Measurements from ENCODE around the gene WNK2.

The WNK2 gene

DNA sequence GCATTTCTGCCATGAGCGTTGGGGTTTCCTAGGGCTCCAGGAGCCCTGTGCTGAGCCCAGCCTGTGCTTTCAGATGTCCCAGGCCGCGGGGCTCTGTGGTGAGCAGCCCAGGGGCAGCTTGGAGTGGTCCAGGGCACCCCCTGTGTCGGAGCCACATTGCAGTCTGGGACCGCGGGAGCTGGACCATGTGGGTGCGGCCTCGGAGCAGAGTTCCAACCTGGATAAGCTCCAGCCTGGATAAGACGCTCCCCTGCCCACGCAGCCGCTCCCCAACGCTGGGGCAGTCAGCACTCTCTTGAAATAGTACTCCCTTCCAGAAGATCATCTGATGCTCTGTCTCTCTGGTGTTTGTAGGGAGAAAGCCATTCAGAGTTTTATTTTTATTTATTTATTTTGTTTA lies 111.1 kb downstream of the WNK2 start:
- H3K9me3 ChIP-seq (ENCODE audit: control insufficient read depth, insufficient read depth, low read depth, low read length): no peaks in the 10 kb centered on the region
- CTCF ChIA-PET: interaction anchor here (0.6 to 0.9 kb wide), 2 partner anchors 10 to 528 kb away, joined by 3 to 4 read pairs; no protein-coding TSS in a partner anchor
- POLR2A ChIA-PET: no interaction called here
- TF ChIP-seq ZNF596 (tag by site-specific recombination; IDR thresholded peaks at IDR 0.05) (no peak), EGR2 (tag by site-specific recombination; IDR thresholded peaks at IDR 0.05; ENCODE audit: low read depth) (0 out of 2 replicates have a peak, but pooled peaks have one; percentile 21), ZFHX2 (tag by site-specific recombination; conservative IDR thresholded peaks at IDR 0.05) (no peak)
- TF ChIP-seq, protein P1, sequence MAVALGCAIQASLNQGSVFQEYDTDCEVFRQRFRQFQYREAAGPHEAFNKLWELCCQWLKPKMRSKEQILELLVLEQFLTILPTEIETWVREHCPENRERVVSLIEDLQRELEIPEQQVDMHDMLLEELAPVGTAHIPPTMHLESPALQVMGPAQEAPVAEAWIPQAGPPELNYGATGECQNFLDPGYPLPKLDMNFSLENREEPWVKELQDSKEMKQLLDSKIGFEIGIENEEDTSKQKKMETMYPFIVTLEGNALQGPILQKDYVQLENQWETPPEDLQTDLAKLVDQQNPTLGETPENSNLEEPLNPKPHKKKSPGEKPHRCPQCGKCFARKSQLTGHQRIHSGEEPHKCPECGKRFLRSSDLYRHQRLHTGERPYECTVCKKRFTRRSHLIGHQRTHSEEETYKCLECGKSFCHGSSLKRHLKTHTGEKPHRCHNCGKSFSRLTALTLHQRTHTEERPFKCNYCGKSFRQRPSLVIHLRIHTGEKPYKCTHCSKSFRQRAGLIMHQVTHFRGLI (tag by site-specific recombination; IDR thresholded peaks at IDR 0.05): peak; percentile 92
- H3K27ac ChIP-seq (ENCODE audit: extremely low read depth, low read depth, low read length): no peak overlapping the region
- H3K4me1 ChIP-seq (ENCODE audit: control insufficient read depth, insufficient read depth, low read length): no peaks in the 10 kb centered on the region
- no peak overlapping the region for H3K4me3 ChIP-seq (ENCODE audit: low read depth, low read length)
- H3K36me3 ChIP-seq (ENCODE audit: control insufficient read depth in 2 of 2, insufficient read depth in 1 of 2, low read length in 2 of 2): peaks cover 0 to 7% of the 10 kb centered on the region in 2 experiments; a peak in 1 of 3 replicates

DNA sequence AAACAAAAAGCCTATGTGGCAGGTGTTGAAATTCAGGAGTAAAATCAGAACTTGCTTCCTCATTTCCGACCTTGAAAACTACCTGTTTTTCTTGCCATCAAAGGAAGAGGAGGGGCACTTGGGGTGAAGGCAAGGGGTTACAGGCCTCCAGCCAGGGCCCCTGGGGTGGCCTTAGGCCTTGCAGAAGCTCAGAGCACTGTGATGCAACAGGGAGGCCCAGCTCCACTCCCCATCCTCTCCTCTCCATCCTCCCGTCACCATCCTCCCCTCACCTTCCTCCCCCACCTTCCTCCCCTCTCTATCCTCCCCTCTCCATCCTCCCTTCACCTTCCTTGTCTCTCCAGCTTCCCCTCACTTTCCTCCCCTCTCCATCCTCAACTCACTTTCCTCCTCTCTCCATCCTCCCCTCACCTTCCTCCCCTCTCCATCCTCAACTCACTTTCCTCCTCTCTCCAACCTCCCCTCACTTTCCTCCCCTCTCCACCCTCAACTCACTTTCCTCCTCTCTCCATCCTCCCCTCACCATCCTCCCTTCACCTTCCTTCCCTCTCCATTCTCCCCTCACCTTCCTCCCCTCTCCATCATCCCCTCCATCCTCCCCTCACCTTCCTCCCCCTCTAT lies 111.6 kb downstream of the WNK2 start:
- Histone ChIP-seq H3K4me3 (ENCODE audit: low read depth, low read length) (no peak overlapping the region), H3K4me1 (ENCODE audit: control insufficient read depth, insufficient read depth, low read length) (no peaks in the 10 kb centered on the region), H3K9me3 (ENCODE audit: control insufficient read depth, insufficient read depth, low read depth, low read length) (no peaks in the 10 kb centered on the region), H3K36me3 (ENCODE audit: control insufficient read depth in 2 of 2, insufficient read depth in 1 of 2, low read length in 2 of 2) (peaks cover 0 to 7% of the 10 kb centered on the region in 2 experiments; a peak in 1 of 3 replicates), H3K27ac (ENCODE audit: extremely low read depth, low read depth, low read length) (no peak overlapping the region)
- TF ChIP-seq SETDB1 (IDR thresholded peaks at IDR 0.05; ENCODE audit: insufficient read length, low read length) (no peak), ZNF10 (tag by site-specific recombination; IDR thresholded peaks at IDR 0.05) (no peak), WT1 (tag by site-specific recombination; IDR thresholded peaks at IDR 0.05) (peak; percentile 52), PRDM1 (tag by site-specific recombination; IDR thresholded peaks at IDR 0.05) (peak; percentile 67; the same call in 1 of the 2 replicates), EGR2 (tag by site-specific recombination; IDR thresholded peaks at IDR 0.05; ENCODE audit: low read depth) (no peak)
- ChIA-PET POLR2A (no interaction called here), CTCF (interaction anchor here (0.6 kb wide), 1 partner anchor 528 kb away, joined by 4 read pairs; no protein-coding TSS in a partner anchor)

DNA sequence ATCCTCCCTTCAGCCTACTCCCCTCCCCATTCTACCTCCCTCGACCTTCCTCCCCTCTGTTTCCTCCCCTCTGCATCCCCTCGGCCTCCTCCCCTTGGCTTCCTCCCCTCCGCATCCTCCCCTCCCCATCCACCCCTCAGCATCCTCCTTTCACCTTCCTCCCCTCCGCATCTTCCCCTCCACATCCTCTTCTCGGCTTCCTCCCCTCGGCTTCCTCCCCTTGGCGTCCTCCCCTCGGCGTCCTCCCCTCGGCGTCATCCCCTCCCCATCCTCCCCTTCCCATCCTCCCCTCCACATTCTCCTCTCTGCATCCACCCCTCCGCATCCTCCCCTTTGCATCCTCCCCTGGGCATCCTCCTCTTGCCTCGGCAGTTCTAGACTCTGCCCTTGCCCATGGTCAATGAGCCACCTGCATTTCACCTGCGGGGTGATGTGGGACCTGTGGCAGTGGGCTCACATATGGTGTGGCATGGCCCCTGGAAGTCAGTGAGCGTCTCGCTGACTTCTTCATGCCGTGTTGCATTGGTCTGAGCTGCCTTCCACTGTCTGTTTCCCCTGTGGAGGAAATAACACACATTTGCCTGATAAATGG lies 113.0 kb downstream of the WNK2 start:
- no peak for TF ChIP-seq YY2 (tag by site-specific recombination; IDR thresholded peaks at IDR 0.05)
- peak; percentile 79 for TF ChIP-seq WT1 (tag by site-specific recombination; IDR thresholded peaks at IDR 0.05)
- no peak for TF ChIP-seq ZNF239 (tag by site-specific recombination; IDR thresholded peaks at IDR 0.05)
- POLR2A ChIA-PET: no interaction called here
- no peaks in the 10 kb centered on the region for H3K4me1 ChIP-seq (ENCODE audit: control insufficient read depth, insufficient read depth, low read length)
- CTCF ChIA-PET: interaction anchor here (0.7 kb wide), 1 partner anchor 269 kb away, joined by 3 read pairs; no protein-coding TSS in a partner anchor
- no peak overlapping the region for H3K4me3 ChIP-seq (ENCODE audit: low read depth, low read length)
- no peak overlapping the region for H3K27ac ChIP-seq (ENCODE audit: extremely low read depth, low read depth, low read length)
- H3K9me3 ChIP-seq (ENCODE audit: control insufficient read depth, insufficient read depth, low read depth, low read length): no peaks in the 10 kb centered on the region
- H3K36me3 ChIP-seq (ENCODE audit: control insufficient read depth in 2 of 2, insufficient read depth in 1 of 2, low read length in 2 of 2): peaks cover 0 to 7% of the 10 kb centered on the region in 2 experiments; a peak in 1 of 3 replicates

DNA sequence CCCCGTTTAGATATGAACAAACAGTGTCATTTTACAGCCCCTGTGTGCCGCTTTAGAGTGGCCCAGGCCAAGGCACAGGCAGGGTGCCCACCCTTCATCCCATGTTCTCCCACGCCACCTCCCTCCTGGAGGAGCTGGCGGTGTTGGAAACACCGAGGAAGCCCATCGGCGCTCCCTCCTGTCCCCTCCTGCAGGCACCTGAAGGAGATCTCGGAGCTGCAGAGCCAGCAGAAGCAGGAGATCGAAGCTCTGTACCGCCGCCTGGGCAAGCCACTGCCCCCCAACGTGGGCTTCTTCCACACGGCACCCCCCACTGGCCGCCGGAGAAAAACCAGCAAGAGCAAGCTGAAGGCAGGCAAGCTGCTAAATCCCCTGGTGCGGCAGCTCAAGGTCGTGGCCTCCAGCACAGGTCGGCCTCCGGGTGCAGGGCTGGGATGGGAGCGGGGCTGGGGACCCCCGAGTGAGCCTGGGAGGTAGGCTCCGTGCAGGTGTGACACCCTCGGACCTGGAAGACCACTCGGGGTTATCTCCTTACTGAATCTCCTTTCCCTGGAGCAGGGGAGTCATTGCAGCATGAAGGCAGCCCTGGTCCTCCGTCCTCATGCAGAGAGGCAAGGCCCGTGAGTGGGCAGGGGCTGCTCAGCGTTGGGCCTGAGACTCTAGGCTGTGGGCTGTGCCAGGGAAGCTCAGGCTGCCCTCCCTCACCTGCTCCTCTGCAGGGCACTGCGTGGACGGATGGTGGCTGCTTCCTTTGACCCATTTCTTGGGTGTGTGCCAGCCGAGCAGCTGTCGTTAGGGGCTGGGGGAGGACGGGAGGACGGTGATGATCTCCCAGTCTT lies 113.9 kb downstream of the WNK2 start:
- Histone ChIP-seq H3K27ac (ENCODE audit: extremely low read depth, low read depth, low read length) (no peak overlapping the region), H3K36me3 (ENCODE audit: control insufficient read depth in 2 of 2, insufficient read depth in 1 of 2, low read length in 2 of 2) (peaks cover 0 to 3% of the 10 kb centered on the region in 2 experiments; a peak in 1 of 3 replicates), H3K9me3 (ENCODE audit: control insufficient read depth, insufficient read depth, low read depth, low read length) (no peaks in the 10 kb centered on the region), H3K4me1 (ENCODE audit: control insufficient read depth, insufficient read depth, low read length) (no peaks in the 10 kb centered on the region), H3K4me3 (ENCODE audit: low read depth, low read length) (no peak overlapping the region)
- ChIA-PET POLR2A (no interaction called here), CTCF (interaction anchor here (0.7 to 1.0 kb wide), 4 partner anchors 15 to 268 kb away, joined by 3 to 4 read pairs (median 4); no protein-coding TSS in a partner anchor)
- no peak for TF ChIP-seq GLIS1 (tag by site-specific recombination; IDR thresholded peaks at IDR 0.05)
- no peak for TF ChIP-seq ZNF626 (tag by site-specific recombination; IDR thresholded peaks at IDR 0.05)
- no peak for TF ChIP-seq BCL11B (tag by site-specific recombination; IDR thresholded peaks at IDR 0.05; ENCODE audit: low read depth)
- TF ChIP-seq ZFHX2 (tag by site-specific recombination; conservative IDR thresholded peaks at IDR 0.05): no peak
- no peak for TF ChIP-seq ZNF670 (tag by site-specific recombination; IDR thresholded peaks at IDR 0.05; ENCODE audit: low read depth)
- no peak for TF ChIP-seq ZNF701 (tag by site-specific recombination; IDR thresholded peaks at IDR 0.05)
- TF ChIP-seq, protein P2, sequence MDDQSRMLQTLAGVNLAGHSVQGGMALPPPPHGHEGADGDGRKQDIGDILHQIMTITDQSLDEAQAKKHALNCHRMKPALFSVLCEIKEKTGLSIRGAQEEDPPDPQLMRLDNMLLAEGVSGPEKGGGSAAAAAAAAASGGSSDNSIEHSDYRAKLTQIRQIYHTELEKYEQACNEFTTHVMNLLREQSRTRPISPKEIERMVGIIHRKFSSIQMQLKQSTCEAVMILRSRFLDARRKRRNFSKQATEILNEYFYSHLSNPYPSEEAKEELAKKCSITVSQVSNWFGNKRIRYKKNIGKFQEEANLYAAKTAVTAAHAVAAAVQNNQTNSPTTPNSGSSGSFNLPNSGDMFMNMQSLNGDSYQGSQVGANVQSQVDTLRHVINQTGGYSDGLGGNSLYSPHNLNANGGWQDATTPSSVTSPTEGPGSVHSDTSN (CRISPR knock-in tag; IDR thresholded peaks at IDR 0.05): no peak
- TF ChIP-seq, protein P3, sequence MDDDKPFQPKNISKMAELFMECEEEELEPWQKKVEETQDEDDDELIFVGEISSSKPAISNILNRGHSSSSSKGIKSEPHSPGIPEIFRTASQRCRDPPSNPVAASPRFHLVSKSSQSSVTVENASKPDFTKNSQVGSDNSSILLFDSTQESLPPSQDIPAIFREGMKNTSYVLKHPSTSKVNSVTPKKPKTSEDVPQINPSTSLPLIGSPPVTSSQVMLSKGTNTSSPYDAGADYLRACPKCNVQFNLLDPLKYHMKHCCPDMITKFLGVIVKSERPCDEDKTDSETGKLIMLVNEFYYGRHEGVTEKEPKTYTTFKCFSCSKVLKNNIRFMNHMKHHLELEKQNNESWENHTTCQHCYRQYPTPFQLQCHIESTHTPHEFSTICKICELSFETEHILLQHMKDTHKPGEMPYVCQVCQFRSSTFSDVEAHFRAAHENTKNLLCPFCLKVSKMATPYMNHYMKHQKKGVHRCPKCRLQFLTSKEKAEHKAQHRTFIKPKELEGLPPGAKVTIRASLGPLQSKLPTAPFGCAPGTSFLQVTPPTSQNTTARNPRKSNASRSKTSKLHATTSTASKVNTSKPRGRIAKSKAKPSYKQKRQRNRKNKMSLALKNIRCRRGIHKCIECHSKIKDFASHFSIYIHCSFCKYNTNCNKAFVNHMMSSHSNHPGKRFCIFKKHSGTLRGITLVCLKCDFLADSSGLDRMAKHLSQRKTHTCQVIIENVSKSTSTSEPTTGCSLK (tag by site-specific recombination; IDR thresholded peaks at IDR 0.05): no peak
- TF ChIP-seq SETDB1 (IDR thresholded peaks at IDR 0.05; ENCODE audit: insufficient read length, low read length): no peak

Measured in HEK293 (cell line).